Astrocyte (in vitro differentiated cells and primary cell): Measurements from ENCODE around the gene GPD1. TPM values are rescaled to one million over a fixed set of nuclear protein-coding genes. Genes with fewer than 3 reads are reported as not detected.

Experiments
- DNase-seq: peaks from one replicate; pipeline ENCODE4 v3.0.0-alpha.2; 2010; ENCODE audit warnings: low read depth
- FAIRE-seq: peaks from 2 replicates; lab custom pipeline; 2011; peaks lifted over from hg19 to GRCh38; lab: Jason Lieb, UNC
- H2AFZ ChIP-seq: 2 replicates; pipeline ENCODE4 v1.6.0; 2012; ENCODE audit warnings: low read depth, low read length, inconsistent platforms
- H3K27ac ChIP-seq: 2 replicates; pipeline ENCODE4 v1.5.1; 2011; ENCODE audit warnings: low read depth, low read length, inconsistent platforms
- H3K27me3 ChIP-seq: 2 replicates; pipeline ENCODE4 v1.6.0; 2011; ENCODE audit warnings: low read length, inconsistent platforms; ENCODE audit not compliant: insufficient read depth
- H3K36me3 ChIP-seq: 2 replicates; pipeline ENCODE4 v1.5.1; 2011; ENCODE audit warnings: low read length, inconsistent platforms; ENCODE audit not compliant: insufficient read depth
- H3K4me1 ChIP-seq: 2 replicates; pipeline ENCODE4 v1.5.1; 2011; ENCODE audit warnings: low read length, inconsistent platforms; ENCODE audit not compliant: insufficient read depth
- H3K4me2 ChIP-seq: 2 replicates; pipeline ENCODE4 v1.6.0; 2012; ENCODE audit warnings: low read length, inconsistent platforms
- H3K4me3 ChIP-seq: 2 replicates; pipeline ENCODE4 v1.5.1; 2011; ENCODE audit warnings: low read depth, mild to moderate bottlenecking, low read length, inconsistent platforms; ENCODE audit not compliant: insufficient read depth
- H3K79me2 ChIP-seq: 2 replicates; pipeline ENCODE4 v1.6.0; 2012; ENCODE audit warnings: mild to moderate bottlenecking, low read length, inconsistent platforms; ENCODE audit not compliant: insufficient read depth
- H3K9ac ChIP-seq: 2 replicates; pipeline ENCODE4 v1.6.0; 2012; ENCODE audit warnings: mild to moderate bottlenecking, low read length, inconsistent platforms
- H3K9me3 ChIP-seq: 2 replicates; pipeline ENCODE4 v1.5.1; 2012; ENCODE audit warnings: low read depth, mild to moderate bottlenecking, low read length, inconsistent platforms; ENCODE audit not compliant: insufficient read depth
- H4K20me1 ChIP-seq: 2 replicates; pipeline ENCODE4 v1.6.0; 2012; ENCODE audit warnings: low read length, inconsistent platforms; ENCODE audit not compliant: insufficient read depth
- H3K27ac Mint-ChIP-seq: one replicate; pipeline ENCODE4 v1.8.0; 2021; ENCODE audit warnings: mild to moderate bottlenecking, mixed read lengths; ENCODE audit not compliant: unreplicated experiment
- H3K27me3 Mint-ChIP-seq: one replicate; pipeline ENCODE4 v1.8.0; 2021; ENCODE audit warnings: low read depth, mixed read lengths; ENCODE audit not compliant: unreplicated experiment
- H3K36me3 Mint-ChIP-seq: one replicate; pipeline ENCODE4 v1.8.0; 2021; ENCODE audit warnings: low read depth, mixed read lengths; ENCODE audit not compliant: unreplicated experiment
- H3K4me1 Mint-ChIP-seq: one replicate; pipeline ENCODE4 v1.8.0; 2021; ENCODE audit warnings: low read depth, mixed read lengths; ENCODE audit not compliant: unreplicated experiment
- H3K4me3 Mint-ChIP-seq: one replicate; pipeline ENCODE4 v1.8.0; 2021; ENCODE audit warnings: mild to moderate bottlenecking, moderate library complexity, mixed read lengths; ENCODE audit not compliant: unreplicated experiment
- H3K9me3 Mint-ChIP-seq: one replicate; pipeline ENCODE4 v1.8.0; 2021; ENCODE audit warnings: mild to moderate bottlenecking, mixed read lengths; ENCODE audit not compliant: unreplicated experiment
- EZH2 ChIP-seq: IDR thresholded peaks from 2 replicates; pipeline ENCODE4 v1.6.1; 2012; ENCODE audit warnings: mild to moderate bottlenecking, low read length, inconsistent platforms; ENCODE audit not compliant: insufficient read depth
- total RNA-seq: library from RNA; stranded (reverse); gene quantifications from 2 replicates; pipeline ENCODE4 v1.2.1, GENCODE V29; 2021
- TF ChIP-seq, protein P1 (sequence below): IDR thresholded peaks from 2 replicates; pipeline ENCODE4 v1.5.1; 2011; ENCODE audit warnings: low read depth, mild to moderate bottlenecking, inconsistent platforms, low read length, moderate library complexity; ENCODE audit not compliant: insufficient read depth

The GPD1 gene
- total RNA-seq, 1 donor from 2014 or later = 0.59 TPM

DNA sequence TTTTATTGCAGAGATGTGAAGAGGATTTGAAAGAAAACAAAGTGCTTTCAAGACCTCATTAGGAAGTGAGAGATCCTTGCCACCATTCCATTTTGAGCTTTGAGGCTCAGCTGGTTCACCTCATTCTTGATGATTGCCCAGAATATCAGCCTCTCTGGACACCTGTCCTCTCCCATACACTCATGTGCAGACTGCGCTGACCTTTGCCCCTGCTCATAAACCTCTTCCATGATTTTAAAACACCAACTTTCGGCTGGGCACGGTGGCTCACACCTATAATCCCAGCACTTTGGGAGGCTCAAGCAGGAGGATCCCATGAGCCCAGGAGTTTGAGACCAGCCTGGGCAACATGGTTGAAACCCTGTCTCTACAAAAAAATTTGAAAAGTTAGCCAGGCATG lies 17.1 kb downstream of the GPD1 start:
- FAIRE-seq = no peak
- Histone ChIP-seq H3K4me3 (no peak overlapping the region), H3K9me3 (no peaks in the 10 kb centered on the region)

DNA sequence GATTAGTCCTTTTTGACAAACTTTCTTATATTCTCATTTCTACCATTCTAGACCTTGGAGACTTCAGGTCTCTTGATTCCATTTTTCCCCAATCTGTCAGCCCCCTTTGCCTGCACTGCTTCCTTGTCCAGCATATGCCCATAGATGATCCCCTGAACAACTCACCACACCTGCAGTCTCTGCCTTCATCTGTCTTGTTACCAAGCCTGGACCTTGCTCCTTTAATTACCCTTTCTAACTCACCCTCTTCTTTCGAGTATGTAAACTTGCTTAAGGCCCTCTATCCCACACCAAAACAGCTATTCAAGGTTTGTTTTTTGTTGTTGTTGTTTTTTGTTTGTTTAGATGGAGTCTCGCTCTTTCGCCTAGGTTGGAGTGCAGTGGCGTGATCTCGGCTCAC lies 17.8 kb downstream of the GPD1 start:
- Mint-ChIP-seq H3K9me3 (no peaks in the 10 kb centered on the region), H3K27me3 (no peaks in the 10 kb centered on the region), H3K4me1 (peaks cover 8% of the 10 kb centered on the region), H3K36me3 (peaks cover 36% of the 10 kb centered on the region), H3K4me3 (no peak overlapping the region), H3K27ac (no peak overlapping the region)
- Histone ChIP-seq H3K27ac (no peak overlapping the region), H3K4me2 (no peak overlapping the region), H3K4me1 (no peaks in the 10 kb centered on the region), H2AFZ (no peak overlapping the region), H4K20me1 (peaks cover 28% of the 10 kb centered on the region), H3K36me3 (no peaks in the 10 kb centered on the region), H3K9me3 (no peaks in the 10 kb centered on the region), H3K79me2 (peaks cover 26% of the 10 kb centered on the region), H3K4me3 (no peak overlapping the region), H3K9ac (no peak overlapping the region), H3K27me3 (no peaks in the 10 kb centered on the region)
- FAIRE-seq (no peak), DNase-seq (no peak)
- no peak for TF ChIP-seq EZH2
- TF ChIP-seq, protein P1, sequence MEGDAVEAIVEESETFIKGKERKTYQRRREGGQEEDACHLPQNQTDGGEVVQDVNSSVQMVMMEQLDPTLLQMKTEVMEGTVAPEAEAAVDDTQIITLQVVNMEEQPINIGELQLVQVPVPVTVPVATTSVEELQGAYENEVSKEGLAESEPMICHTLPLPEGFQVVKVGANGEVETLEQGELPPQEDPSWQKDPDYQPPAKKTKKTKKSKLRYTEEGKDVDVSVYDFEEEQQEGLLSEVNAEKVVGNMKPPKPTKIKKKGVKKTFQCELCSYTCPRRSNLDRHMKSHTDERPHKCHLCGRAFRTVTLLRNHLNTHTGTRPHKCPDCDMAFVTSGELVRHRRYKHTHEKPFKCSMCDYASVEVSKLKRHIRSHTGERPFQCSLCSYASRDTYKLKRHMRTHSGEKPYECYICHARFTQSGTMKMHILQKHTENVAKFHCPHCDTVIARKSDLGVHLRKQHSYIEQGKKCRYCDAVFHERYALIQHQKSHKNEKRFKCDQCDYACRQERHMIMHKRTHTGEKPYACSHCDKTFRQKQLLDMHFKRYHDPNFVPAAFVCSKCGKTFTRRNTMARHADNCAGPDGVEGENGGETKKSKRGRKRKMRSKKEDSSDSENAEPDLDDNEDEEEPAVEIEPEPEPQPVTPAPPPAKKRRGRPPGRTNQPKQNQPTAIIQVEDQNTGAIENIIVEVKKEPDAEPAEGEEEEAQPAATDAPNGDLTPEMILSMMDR = no peak

More for the DNA sequence above, 17.1 kb downstream of the GPD1 start:
- peaks cover 32% of the 10 kb centered on the region for H3K79me2 ChIP-seq
- no peaks in the 10 kb centered on the region for H3K36me3 ChIP-seq
- no peak overlapping the region for H2AFZ ChIP-seq
- H3K4me3 Mint-ChIP-seq = no peak overlapping the region
- H3K27ac Mint-ChIP-seq = no peak overlapping the region
- H3K9me3 Mint-ChIP-seq = no peaks in the 10 kb centered on the region
- H3K4me2 ChIP-seq = no peak overlapping the region
- peaks cover 8% of the 10 kb centered on the region for H3K4me1 Mint-ChIP-seq
- no peaks in the 10 kb centered on the region for H3K4me1 ChIP-seq
- no peak for DNase-seq
- H3K27me3 ChIP-seq = no peaks in the 10 kb centered on the region
- TF ChIP-seq EZH2 = no peak
- TF ChIP-seq, protein P1 = no peak
- H3K27ac ChIP-seq = no peak overlapping the region
- no peak overlapping the region for H3K9ac ChIP-seq
- peaks cover 34% of the 10 kb centered on the region for H3K36me3 Mint-ChIP-seq
- H4K20me1 ChIP-seq = peaks cover 33% of the 10 kb centered on the region
- no peaks in the 10 kb centered on the region for H3K27me3 Mint-ChIP-seq

DNA sequence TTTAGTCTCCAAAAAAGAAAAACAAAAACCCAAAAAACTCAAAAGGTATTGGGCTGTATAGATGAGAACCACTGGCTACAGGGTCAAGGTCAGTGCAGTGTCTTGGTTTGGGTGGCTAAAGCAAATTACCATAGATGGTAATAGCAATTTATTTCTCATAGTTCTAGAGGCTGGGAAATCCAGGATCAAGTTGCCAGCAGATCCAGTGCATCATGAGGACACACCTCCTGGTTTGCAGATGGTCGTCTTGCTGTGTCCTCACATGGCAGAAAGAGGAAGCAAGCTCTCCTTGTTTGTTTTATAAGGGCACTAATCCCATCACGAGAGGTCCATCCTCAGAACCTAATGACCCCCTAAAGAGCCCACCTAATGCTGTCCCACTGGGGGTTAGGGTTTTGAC lies 19.4 kb downstream of the GPD1 start:
- Mint-ChIP-seq H3K27me3 (no peaks in the 10 kb centered on the region), H3K27ac (peak overlapping the region; percentile 23), H3K4me1 (peaks cover 8% of the 10 kb centered on the region), H3K4me3 (no peak overlapping the region), H3K9me3 (no peaks in the 10 kb centered on the region), H3K36me3 (peaks cover 41% of the 10 kb centered on the region)
- no peaks in the 10 kb centered on the region for H3K9me3 ChIP-seq
- H2AFZ ChIP-seq = no peak overlapping the region
- peaks cover 21% of the 10 kb centered on the region for H3K79me2 ChIP-seq
- H3K4me2 ChIP-seq = no peak overlapping the region
- no peak for FAIRE-seq
- TF ChIP-seq, protein P1 = no peak
- no peak for TF ChIP-seq EZH2
- H3K4me1 ChIP-seq = no peaks in the 10 kb centered on the region
- no peak overlapping the region for H3K9ac ChIP-seq
- H3K4me3 ChIP-seq = no peak overlapping the region
- peaks cover 25% of the 10 kb centered on the region for H4K20me1 ChIP-seq
- DNase-seq = no peak
- H3K27ac ChIP-seq = no peak overlapping the region
- H3K27me3 ChIP-seq = no peaks in the 10 kb centered on the region
- peaks cover 9% of the 10 kb centered on the region for H3K36me3 ChIP-seq
